Measurements from ENCODE around the gene GRIA4.

DNA sequence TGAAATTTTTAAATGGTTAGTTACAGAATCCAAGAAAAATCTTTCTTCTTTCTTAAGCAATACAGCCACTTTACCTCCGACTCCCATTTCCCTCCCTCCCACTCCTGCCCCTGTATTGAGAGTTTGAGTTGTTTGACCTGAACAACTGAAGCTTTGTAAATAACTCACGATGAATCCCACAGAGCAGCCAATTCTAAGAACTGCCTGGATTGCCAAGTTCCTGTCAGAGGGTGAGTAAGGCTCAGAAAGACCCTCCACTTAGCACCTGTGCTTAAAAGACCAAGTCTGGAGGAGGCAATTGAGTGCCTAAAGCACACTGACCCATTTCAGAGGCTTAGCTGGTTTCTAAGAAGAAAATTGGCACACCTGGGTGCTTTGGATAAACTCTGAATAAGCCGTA is 253.7 kb downstream of the GRIA4 start:
- TF ChIP-seq, protein P1, sequence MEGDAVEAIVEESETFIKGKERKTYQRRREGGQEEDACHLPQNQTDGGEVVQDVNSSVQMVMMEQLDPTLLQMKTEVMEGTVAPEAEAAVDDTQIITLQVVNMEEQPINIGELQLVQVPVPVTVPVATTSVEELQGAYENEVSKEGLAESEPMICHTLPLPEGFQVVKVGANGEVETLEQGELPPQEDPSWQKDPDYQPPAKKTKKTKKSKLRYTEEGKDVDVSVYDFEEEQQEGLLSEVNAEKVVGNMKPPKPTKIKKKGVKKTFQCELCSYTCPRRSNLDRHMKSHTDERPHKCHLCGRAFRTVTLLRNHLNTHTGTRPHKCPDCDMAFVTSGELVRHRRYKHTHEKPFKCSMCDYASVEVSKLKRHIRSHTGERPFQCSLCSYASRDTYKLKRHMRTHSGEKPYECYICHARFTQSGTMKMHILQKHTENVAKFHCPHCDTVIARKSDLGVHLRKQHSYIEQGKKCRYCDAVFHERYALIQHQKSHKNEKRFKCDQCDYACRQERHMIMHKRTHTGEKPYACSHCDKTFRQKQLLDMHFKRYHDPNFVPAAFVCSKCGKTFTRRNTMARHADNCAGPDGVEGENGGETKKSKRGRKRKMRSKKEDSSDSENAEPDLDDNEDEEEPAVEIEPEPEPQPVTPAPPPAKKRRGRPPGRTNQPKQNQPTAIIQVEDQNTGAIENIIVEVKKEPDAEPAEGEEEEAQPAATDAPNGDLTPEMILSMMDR (IDR thresholded peaks at IDR 0.05), result no peak
- no peak for TF ChIP-seq POLR2A (IDR thresholded peaks at IDR 0.05)

Measured in uterus (tissue), 2 donors.